Esophagus muscularis mucosa (tissue), 3 donors: ENCODE results near the gene MYO6.

Experiments
- POLR2A ChIP-seq: fragments of 450-650 bp; IDR thresholded peaks from one replicate; pipeline ENCODE4 v1.6.1; 2017; ENCODE audit warnings: antibody characterized with exemption, moderate library complexity, mild to moderate bottlenecking, low read depth
- TF ChIP-seq, protein P1 (sequence below), 3 experiments: fragments of 200-600 bp in 2 of 3; fragments of 450-650 bp in 1 of 3; sonication (generic) in 2 of 3; IDR thresholded peaks; one replicate each; pipeline ENCODE4 v1.5.1; 2017 to 2019; ENCODE audit warnings: antibody characterized with exemption in 3 of 3, mild to moderate bottlenecking in 2 of 3, moderate library complexity in 1 of 3

GRCh38 chr6:75864446-75864845, 115.4 kb downstream of the MYO6 start:
- TF ChIP-seq, protein P1, sequence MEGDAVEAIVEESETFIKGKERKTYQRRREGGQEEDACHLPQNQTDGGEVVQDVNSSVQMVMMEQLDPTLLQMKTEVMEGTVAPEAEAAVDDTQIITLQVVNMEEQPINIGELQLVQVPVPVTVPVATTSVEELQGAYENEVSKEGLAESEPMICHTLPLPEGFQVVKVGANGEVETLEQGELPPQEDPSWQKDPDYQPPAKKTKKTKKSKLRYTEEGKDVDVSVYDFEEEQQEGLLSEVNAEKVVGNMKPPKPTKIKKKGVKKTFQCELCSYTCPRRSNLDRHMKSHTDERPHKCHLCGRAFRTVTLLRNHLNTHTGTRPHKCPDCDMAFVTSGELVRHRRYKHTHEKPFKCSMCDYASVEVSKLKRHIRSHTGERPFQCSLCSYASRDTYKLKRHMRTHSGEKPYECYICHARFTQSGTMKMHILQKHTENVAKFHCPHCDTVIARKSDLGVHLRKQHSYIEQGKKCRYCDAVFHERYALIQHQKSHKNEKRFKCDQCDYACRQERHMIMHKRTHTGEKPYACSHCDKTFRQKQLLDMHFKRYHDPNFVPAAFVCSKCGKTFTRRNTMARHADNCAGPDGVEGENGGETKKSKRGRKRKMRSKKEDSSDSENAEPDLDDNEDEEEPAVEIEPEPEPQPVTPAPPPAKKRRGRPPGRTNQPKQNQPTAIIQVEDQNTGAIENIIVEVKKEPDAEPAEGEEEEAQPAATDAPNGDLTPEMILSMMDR (IDR thresholded peaks at IDR 0.05): no peak
- TF ChIP-seq POLR2A: no peak
